Stimulated activated naive CD4-positive, alpha-beta T cell treated with Interleukin-2 at 50 U/mL for 16 hours (primary cell): ENCODE data around the gene BEND4.
"Not testable (repeated sequence)": the region's sequence is repeated elsewhere in the genome, so short reads cannot be mapped to it uniquely, and the experiment has no call there.

ENCODE experiments used
- DNase-seq: peaks from one replicate; lab custom pipeline; 2025; lab: John Stamatoyannopoulos, UW

The BEND4 gene

GRCh38 chr4:42152507-42153504, at the start of gene BEND4:
Gene BEND4, minus strand, starts transcription at chr4:42152655. Its CDS starts 512 bp downstream, at chr4:42152143.
- no peak for DNase-seq

GRCh38 chr4:42197341-42197740, 44.9 kb upstream of the BEND4 start:
- no peak for DNase-seq

GRCh38 chr4:42172921-42173320, 20.5 kb upstream of the BEND4 start:
- DNase-seq: no peak

GRCh38 chr4:42172128-42172790, 19.8 kb upstream of the BEND4 start:
- DNase-seq: no peak

GRCh38 chr4:42167709-42168108, 15.3 kb upstream of the BEND4 start:
- no peak for DNase-seq

- DNase-seq: not testable (repeated sequence)
These were observed 13.7 kb upstream of the BEND4 start for GRCh38 chr4:42166186-42166585.

GRCh38 chr4:42159271-42160001, 7.0 kb upstream of the BEND4 start:
- no peak for DNase-seq

- DNase-seq: no peak
These were observed 618 bp downstream of the BEND4 start for GRCh38 chr4:42151568-42152506.

GRCh38 chr4:42150653-42151567, 1.5 kb downstream of the BEND4 start:
- DNase-seq: no peak

- no peak for DNase-seq
These were observed 3.5 kb downstream of the BEND4 start for GRCh38 chr4:42149004-42149403.

- no peak for DNase-seq
These were observed 4.0 kb downstream of the BEND4 start for GRCh38 chr4:42148425-42148824.

- DNase-seq: no peak
These were observed 8.4 kb downstream of the BEND4 start for GRCh38 chr4:42144028-42144427.

- no peak for DNase-seq
These were observed 9.9 kb downstream of the BEND4 start for GRCh38 chr4:42142591-42142990.

GRCh38 chr4:42136371-42136770, 16.1 kb downstream of the BEND4 start:
- DNase-seq: no peak

- DNase-seq: no peak
These were observed 19.4 kb downstream of the BEND4 start for GRCh38 chr4:42133006-42133405.

GRCh38 chr4:42132099-42132498, 20.4 kb downstream of the BEND4 start:
- no peak for DNase-seq

- DNase-seq: no peak
These were observed 29.3 kb downstream of the BEND4 start for GRCh38 chr4:42123071-42123644.

GRCh38 chr4:42122237-42122636, 30.2 kb downstream of the BEND4 start:
- no peak for DNase-seq

- DNase-seq: no peak
These were observed 32.6 kb downstream of the BEND4 start for GRCh38 chr4:42119886-42120285.

GRCh38 chr4:42112846-42113245, 39.6 kb downstream of the BEND4 start:
- no peak for DNase-seq
